HG03432 (cell line): ENCODE data around the gene OR56A5.
"Not testable (repeated sequence)": the region's sequence is repeated elsewhere in the genome, so short reads cannot be mapped to it uniquely, and the experiment has no call there.

Experiments used
- ATAC-seq: cut with Tn5 transposase; IDR thresholded peaks from one replicate; pipeline ENCODE4 v1.9.1; 2021; ENCODE audit warnings: mild to moderate bottlenecking, moderate library complexity; ENCODE audit not compliant: unreplicated experiment

OR56A5 gene

GRCh38 chr11:5968394-5968793 is at the start of gene OR56A5:
Gene OR56A5 (minus strand): TSS chr11:5968494. CDS start chr11:5968494, 0 bp downstream.
- no peak for ATAC-seq

- ATAC-seq: no peak
Measured at GRCh38 chr11:6013042-6013441, 44.7 kb upstream of the OR56A5 start.

GRCh38 chr11:6012035-6012668 is 43.9 kb upstream of the OR56A5 start:
- no peak for ATAC-seq

- no peak for ATAC-seq
Measured at GRCh38 chr11:6006846-6007245, 38.6 kb upstream of the OR56A5 start, which contains the start of gene OR56A4. Gene OR56A4 (minus strand): TSS chr11:6006946. CDS start chr11:6002992, 3,954 bp downstream.

- ATAC-seq: no peak
Measured at GRCh38 chr11:6006395-6006794, 38.1 kb upstream of the OR56A5 start.

- ATAC-seq: no peak
Measured at GRCh38 chr11:6002202-6002699, 34.0 kb upstream of the OR56A5 start.

- no peak for ATAC-seq
Measured at GRCh38 chr11:5994791-5995190, 26.5 kb upstream of the OR56A5 start.

GRCh38 chr11:5992604-5993251 is 24.4 kb upstream of the OR56A5 start:
- ATAC-seq: peak; percentile 59

- peak; percentile 25 for ATAC-seq
Measured at GRCh38 chr11:5992150-5992549, 23.9 kb upstream of the OR56A5 start.

- ATAC-seq: no peak
Measured at GRCh38 chr11:5989203-5989602, 20.9 kb upstream of the OR56A5 start.

GRCh38 chr11:5986885-5987284 is 18.6 kb upstream of the OR56A5 start, which contains the start of gene OR52L1:
Gene OR52L1 (minus strand): TSS chr11:5986985. CDS start chr11:5986930, 55 bp downstream.
- ATAC-seq: no peak

- ATAC-seq: no peak
Measured at GRCh38 chr11:5983443-5983842, 15.1 kb upstream of the OR56A5 start.

GRCh38 chr11:5973530-5973929 is 5.2 kb upstream of the OR56A5 start:
- no peak for ATAC-seq

GRCh38 chr11:5967708-5968107 is 586 bp downstream of the OR56A5 start:
- no peak for ATAC-seq

GRCh38 chr11:5966958-5967357 is 1.3 kb downstream of the OR56A5 start:
- ATAC-seq: no peak

- ATAC-seq: not testable (repeated sequence)
Measured at GRCh38 chr11:5960704-5961320, 7.5 kb downstream of the OR56A5 start.

GRCh38 chr11:5955586-5955985 is 12.7 kb downstream of the OR56A5 start:
- no peak for ATAC-seq

- no peak for ATAC-seq
Measured at GRCh38 chr11:5941951-5942350, 26.3 kb downstream of the OR56A5 start, which contains the start of gene OR56A3. Gene OR56A3 (plus strand): TSS chr11:5942251. CDS start chr11:5947347, 5,096 bp downstream.

GRCh38 chr11:5940748-5941147 is 27.5 kb downstream of the OR56A5 start:
- no peak for ATAC-seq

- no peak for ATAC-seq
Measured at GRCh38 chr11:5938603-5938965, 29.7 kb downstream of the OR56A5 start.

GRCh38 chr11:5937868-5938602 is 30.3 kb downstream of the OR56A5 start:
- ATAC-seq: no peak
